ENCODE measurements around the gene RBM26. TPM values are rescaled to one million over a fixed set of nuclear protein-coding genes. Genes with fewer than 3 reads are reported as not detected.

The RBM26 gene
- polyA plus RNA-seq, 1 donor from 2014 or later, result 112 TPM

GRCh38 chr13:79285159-79285558, 120.9 kb downstream of the RBM26 start:
- TF ChIP-seq MXI1 (conservative IDR thresholded peaks at IDR 0.05; ENCODE audit: poor library complexity, severe bottlenecking), result no peak
- no peak for TF ChIP-seq REST (IDR thresholded peaks at IDR 0.05; ENCODE audit: borderline replicate concordance)
- no peak for TF ChIP-seq TAF1 (IDR thresholded peaks at IDR 0.05; ENCODE audit: low read depth)
- no peak for TF ChIP-seq SMC3 (conservative IDR thresholded peaks at IDR 0.05; ENCODE audit: poor library complexity)
- TF ChIP-seq EZH2 (IDR thresholded peaks at IDR 0.05; ENCODE audit: borderline replicate concordance, insufficient read depth, low read length, poor library complexity, severe bottlenecking), result no peak
- no peak for TF ChIP-seq POLR2AphosphoS5 (IDR thresholded peaks at IDR 0.05)

GRCh38 chr13:79283742-79284141, 122.3 kb downstream of the RBM26 start:
- H3K9me3 ChIP-seq (ENCODE audit: low read length), result no peaks in the 10 kb centered on the region
- H3K4me3 ChIP-seq (ENCODE audit: low read length), result no peak overlapping the region
- TF ChIP-seq RAD21 (conservative IDR thresholded peaks at IDR 0.05) (no peak), MXI1 (conservative IDR thresholded peaks at IDR 0.05; ENCODE audit: poor library complexity, severe bottlenecking) (no peak), TAF1 (IDR thresholded peaks at IDR 0.05; ENCODE audit: low read depth) (no peak), CTCF (IDR thresholded peaks at IDR 0.05; ENCODE audit: poor library complexity, severe bottlenecking) (no peak), SMC3 (conservative IDR thresholded peaks at IDR 0.05; ENCODE audit: poor library complexity) (no peak), REST (IDR thresholded peaks at IDR 0.05; ENCODE audit: borderline replicate concordance) (no peak), EP300 (conservative IDR thresholded peaks at IDR 0.05; ENCODE audit: poor library complexity, severe bottlenecking) (no peak), POLR2AphosphoS5 (IDR thresholded peaks at IDR 0.05) (no peak), EZH2 (IDR thresholded peaks at IDR 0.05; ENCODE audit: borderline replicate concordance, insufficient read depth, low read length, poor library complexity, severe bottlenecking) (no peak)
- peaks cover 7% of the 10 kb centered on the region for H3F3A ChIP-seq (ENCODE audit: insufficient read depth, low read length, poor library complexity, severe bottlenecking)
- H2AFZ ChIP-seq (ENCODE audit: low read depth, low read length), result no peak overlapping the region
- H3K27me3 ChIP-seq (ENCODE audit: insufficient read depth, low read depth, low read length), result no peaks in the 10 kb centered on the region
- H3K9me2 ChIP-seq (ENCODE audit: insufficient read depth, low read length), result no peaks in the 10 kb centered on the region
- no peaks in the 10 kb centered on the region for H3K79me2 ChIP-seq (replicated peaks; ENCODE audit: insufficient read depth, low read length)
- H3K27ac ChIP-seq (ENCODE audit: low read length), result no peak overlapping the region
- no peaks in the 10 kb centered on the region for H4K20me1 ChIP-seq (ENCODE audit: insufficient read depth)
- no peak overlapping the region for H3K4me2 ChIP-seq (ENCODE audit: low read length)
- H3K9ac ChIP-seq (ENCODE audit: low read length), result no peak overlapping the region
- no peaks in the 10 kb centered on the region for H3K36me3 ChIP-seq (ENCODE audit: insufficient read depth, low read length)

More at GRCh38 chr13:79285159-79285558, 120.9 kb downstream of the RBM26 start:
- Histone ChIP-seq H3K9me3 (ENCODE audit: low read length) (no peaks in the 10 kb centered on the region), H3K4me2 (ENCODE audit: low read length) (no peak overlapping the region), H2AFZ (ENCODE audit: low read depth, low read length) (no peak overlapping the region), H3K27me3 (ENCODE audit: insufficient read depth, low read depth, low read length) (no peaks in the 10 kb centered on the region), H3K36me3 (ENCODE audit: insufficient read depth, low read length) (no peaks in the 10 kb centered on the region), H3K79me2 (replicated peaks; ENCODE audit: insufficient read depth, low read length) (no peaks in the 10 kb centered on the region), H3K9me2 (ENCODE audit: insufficient read depth, low read length) (no peaks in the 10 kb centered on the region), H3K9ac (ENCODE audit: low read length) (no peak overlapping the region), H4K20me1 (ENCODE audit: insufficient read depth) (no peaks in the 10 kb centered on the region), H3K27ac (ENCODE audit: low read length) (no peak overlapping the region), H3K4me3 (ENCODE audit: low read length) (no peak overlapping the region), H3F3A (ENCODE audit: insufficient read depth, low read length, poor library complexity, severe bottlenecking) (peaks cover 7% of the 10 kb centered on the region)

Data from neural cell (in vitro differentiated cells).